SK-N-SH (cell line): Measurements from ENCODE around the gene COL26A1. TPM values are rescaled to one million over a fixed set of nuclear protein-coding genes. Genes with fewer than 3 reads are reported as not detected.

ENCODE experiments used
- CTCF ChIA-PET: fragments of 300-600, 350-600 bp; formaldehyde crosslinking; extraction: SDS; loops from one replicate; lab custom pipeline; 2021; lab: Yijun Ruan, JAX
- POLR2A ChIA-PET: fragments of 350-600 bp; sonication (Branson Sonifier 250); formaldehyde crosslinking; extraction: SDS; loops from one replicate; lab custom pipeline; 2020; ENCODE audit warnings: antibody characterized with exemption, inconsistent platforms; lab: Yijun Ruan, JAX
- DNase-seq: peaks from one replicate; pipeline ENCODE4 v3.0.0; 2012
- H2AFZ ChIP-seq: fragments of 200-600 bp; sonication (generic); 2 replicates; pipeline ENCODE4 v1.8.1; 2016; ENCODE audit warnings: antibody characterized with exemption, mild to moderate bottlenecking, low read depth
- H3F3A ChIP-seq: fragments of 200-600 bp; sonication (generic); replicated peaks from 2 replicates; pipeline ENCODE3; 2016; ENCODE audit warnings: antibody characterized with exemption, mild to moderate bottlenecking; ENCODE audit not compliant: insufficient read depth
- H3K27ac ChIP-seq, 2 experiments: fragments of 200-500 bp in 1 of 2; fragments of 200-600 bp in 1 of 2; sonication (Bioruptor generic) in 1 of 2; sonication (generic), shearing (Covaris generic) in 1 of 2; 2 replicates each; pipeline versions ENCODE4 v1.5.1 to v1.6.1; 2014 to 2016; ENCODE audit warnings: low read depth in 2 of 2, inconsistent platforms in 1 of 2, low read length in 1 of 2, mild to moderate bottlenecking in 1 of 2, mixed read lengths in 1 of 2
- H3K27me3 ChIP-seq: fragments of 200-600 bp; sonication (generic), shearing (Covaris generic); 2 replicates; pipeline ENCODE4 v1.6.1; 2016; ENCODE audit warnings: mixed run types; ENCODE audit not compliant: insufficient read depth
- H3K36me3 ChIP-seq, 2 experiments: fragments of 200-500 bp in 1 of 2; fragments of 200-600 bp in 1 of 2; sonication (Bioruptor generic) in 1 of 2; sonication (generic) in 1 of 2; replicated peaks in 1 of 2; 2 replicates each; pipeline versions ENCODE3 to v1.5.1; 2014 to 2016; ENCODE audit warnings: low read length in 1 of 2, mild to moderate bottlenecking in 1 of 2; ENCODE audit not compliant: insufficient read depth in 2 of 2, control insufficient read depth in 1 of 2
- H3K4me1 ChIP-seq, 2 experiments: fragments of 200-500 bp in 1 of 2; fragments of 200-600 bp in 1 of 2; sonication (Bioruptor generic) in 1 of 2; sonication (generic), shearing (Covaris generic) in 1 of 2; 2 replicates each; pipeline versions ENCODE4 v1.5.1 to v1.6.1; 2014 to 2016; ENCODE audit warnings: low read depth in 1 of 2, low read length in 1 of 2, mixed run types in 1 of 2; ENCODE audit not compliant: insufficient read depth in 2 of 2, control insufficient read depth in 1 of 2
- H3K4me2 ChIP-seq: fragments of 200-600 bp; sonication (generic), shearing (Covaris generic); 2 replicates; pipeline ENCODE4 v1.6.1; 2017; ENCODE audit warnings: mixed run types
- H3K4me3 ChIP-seq, 2 experiments: fragments of 200-500 bp in 1 of 2; fragments of 200-600 bp in 1 of 2; sonication (Bioruptor generic) in 1 of 2; sonication (generic), shearing (Covaris generic) in 1 of 2; 2 replicates each; pipeline versions ENCODE4 v1.5.1 to v1.8.1; 2014 to 2016; ENCODE audit warnings: low read depth in 2 of 2, inconsistent platforms in 1 of 2, low read length in 1 of 2, mild to moderate bottlenecking in 1 of 2, mixed read lengths in 1 of 2, moderate library complexity in 1 of 2
- H3K79me2 ChIP-seq: fragments of 200-600 bp; sonication (generic); 2 replicates; pipeline ENCODE4 v1.8.1; 2017; ENCODE audit warnings: mild to moderate bottlenecking; ENCODE audit not compliant: insufficient read depth
- H3K9ac ChIP-seq: fragments of 200-600 bp; sonication (generic); 2 replicates; pipeline ENCODE4 v1.6.1; 2017; ENCODE audit warnings: mixed run types
- H3K9me2 ChIP-seq: fragments of 200-600 bp; sonication (generic); 2 replicates; pipeline ENCODE4 v1.6.1; 2017; ENCODE audit warnings: mixed run types
- H3K9me3 ChIP-seq: fragments of 200-600 bp; sonication (generic); 2 replicates; pipeline ENCODE4 v1.6.1; 2017; ENCODE audit warnings: mixed run types, mild to moderate bottlenecking, moderate library complexity
- H4K20me1 ChIP-seq: fragments of 200-600 bp; sonication (generic); 2 replicates; pipeline ENCODE4 v1.6.1; 2017; ENCODE audit warnings: mild to moderate bottlenecking, mixed run types; ENCODE audit not compliant: insufficient read depth
- CHD2 ChIP-seq: fragments of 150-350 bp; IDR thresholded peaks from 2 replicates; pipeline ENCODE4 v1.6.1; 2018; ENCODE audit warnings: low read length; ENCODE audit not compliant: partially characterized antibody
- ELF1 ChIP-seq: IDR thresholded peaks from 2 replicates; pipeline ENCODE4 v1.4.0; 2012
- FOSL2 ChIP-seq: IDR thresholded peaks from 2 replicates; pipeline ENCODE4 v1.4.0; 2012; ENCODE audit warnings: low read depth, mild to moderate bottlenecking, moderate library complexity, borderline replicate concordance
- FOXJ3 ChIP-seq: sonication (generic); formaldehyde crosslinking; IDR thresholded peaks from 2 replicates; pipeline ENCODE4 v1.5.1; 2020; ENCODE audit warnings: mild to moderate bottlenecking, missing genetic modification reagents
- GABPA ChIP-seq: IDR thresholded peaks from 2 replicates; pipeline ENCODE4 v1.4.0; 2012; ENCODE audit warnings: low read depth, mild to moderate bottlenecking
- GATA2 ChIP-seq: sonication (generic); formaldehyde crosslinking; IDR thresholded peaks from 2 replicates; pipeline ENCODE4 v1.5.0; 2020; ENCODE audit warnings: mild to moderate bottlenecking, missing genetic modification reagents
- JUND ChIP-seq: IDR thresholded peaks from 2 replicates; pipeline ENCODE4 v1.4.0; 2012
- MXI1 ChIP-seq: IDR thresholded peaks from 2 replicates; pipeline ENCODE4 v1.6.1; 2012; ENCODE audit warnings: mild to moderate bottlenecking, low read depth, low read length, improper control_type of control experiment
- NFIC ChIP-seq: IDR thresholded peaks from 2 replicates; pipeline ENCODE4 v1.4.0; 2012; ENCODE audit warnings: borderline replicate concordance
- POLR2AphosphoS5 ChIP-seq: IDR thresholded peaks from 2 replicates; pipeline ENCODE4 v1.6.1; 2012; ENCODE audit warnings: low read depth, low read length
- RAD21 ChIP-seq: IDR thresholded peaks from 2 replicates; pipeline ENCODE4 v1.6.1; 2012; ENCODE audit warnings: mild to moderate bottlenecking, low read length
- RFX5 ChIP-seq: IDR thresholded peaks from 2 replicates; pipeline ENCODE4 v1.6.1; 2012; ENCODE audit warnings: mild to moderate bottlenecking, improper control_type of control experiment, low read length
- SMC3 ChIP-seq: IDR thresholded peaks from 2 replicates; pipeline ENCODE4 v1.6.1; 2012; ENCODE audit warnings: low read depth, low read length, improper control_type of control experiment
- TAF1 ChIP-seq: IDR thresholded peaks from 2 replicates; pipeline ENCODE4 v1.6.1; 2012; ENCODE audit warnings: low read depth, mild to moderate bottlenecking, low read length, moderate library complexity, borderline replicate concordance
- TEAD4 ChIP-seq: IDR thresholded peaks from 2 replicates; pipeline ENCODE4 v1.4.0; 2012; ENCODE audit warnings: mild to moderate bottlenecking, borderline replicate concordance; ENCODE audit not compliant: insufficient read depth
- YY1 ChIP-seq: IDR thresholded peaks from 2 replicates; pipeline ENCODE4 v1.4.0; 2012; ENCODE audit warnings: low read depth, mild to moderate bottlenecking
- whole genome bisulfite sequencing: methylation state at CpG from one replicate; pipeline ENCODE4 v1.1.6; 2017; ENCODE audit warnings: low lambda C conversion rate; 5-methylcytosine and 5-hydroxymethylcytosine counted together
- polyA plus RNA-seq, 3 experiments: library from polyadenylated mRNA; depleted of rRNA; stranded (reverse); fragments of >200 nt; gene quantifications; 2 replicates each; pipeline ENCODE4 v1.2.3, GENCODE V29; 2012
- TF ChIP-seq, protein P1 (sequence below): fragments of 150-350 bp; IDR thresholded peaks from 2 replicates; pipeline ENCODE4 v1.6.1; 2017; ENCODE audit warnings: antibody characterized with exemption, low read length, low read depth, borderline replicate concordance
- TF ChIP-seq, protein P2 (sequence below): fragments of 200-600 bp; sonication (generic); IDR thresholded peaks from 2 replicates; pipeline ENCODE4 v1.6.1; 2017; ENCODE audit warnings: antibody characterized with exemption, mild to moderate bottlenecking, moderate library complexity

The COL26A1 gene
- polyA plus RNA-seq, 1 of the 3 experiments (the other 2 are of a cell fraction): 0.05 TPM

DNA sequence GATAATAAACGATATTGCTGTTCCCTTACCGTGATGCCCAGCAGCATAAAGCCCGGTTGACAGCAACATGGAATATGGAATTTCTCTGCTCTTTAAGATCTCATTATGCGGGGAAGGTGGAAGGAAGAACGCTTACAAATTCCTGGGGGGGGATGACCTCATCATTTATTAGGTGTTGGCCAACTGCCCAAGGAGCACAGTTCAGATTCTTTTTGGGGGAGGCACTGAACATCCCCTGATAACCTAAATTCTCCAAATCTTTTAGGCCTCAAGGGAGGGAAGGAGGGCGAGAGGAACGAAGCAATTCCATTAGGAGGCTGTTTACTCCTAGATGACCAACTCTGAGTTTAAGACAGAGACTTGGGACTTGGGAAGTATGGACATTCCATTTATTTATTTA, 5.2 kb upstream of the COL26A1 start:
- CTCF ChIA-PET: interaction anchor here (3.8 kb wide), 1 partner anchor 150 kb away, joined by 22 read pairs; no protein-coding TSS in a partner anchor
- Histone ChIP-seq H3K27me3 (peaks cover 17% of the 10 kb centered on the region), H3K9ac (no peak overlapping the region), H4K20me1 (no peaks in the 10 kb centered on the region), H3K27ac (no peak overlapping the region), H3K4me2 (no peak overlapping the region), H2AFZ (no peak overlapping the region), H3K79me2 (no peaks in the 10 kb centered on the region), H3F3A (no peaks in the 10 kb centered on the region), H3K4me3 (no peak overlapping the region), H3K9me3 (no peaks in the 10 kb centered on the region), H3K36me3 (no peaks in the 10 kb centered on the region), H3K9me2 (no peaks in the 10 kb centered on the region), H3K4me1 (peaks cover 0 to 2% of the 10 kb centered on the region in 2 experiments; a peak in 1 of 4 replicates)
- DNase-seq: no peak
- TF ChIP-seq GABPA (no peak), FOXJ3 (CRISPR knock-in tag) (no peak), RAD21 (no peak), TEAD4 (no peak), JUND (no peak), FOSL2 (no peak), POLR2AphosphoS5 (no peak), MXI1 (no peak), RFX5 (no peak), CHD2 (no peak), TAF1 (no peak), SMC3 (no peak), YY1 (no peak), ELF1 (no peak), GATA2 (no peak), NFIC (no peak)
- TF ChIP-seq, protein P1, sequence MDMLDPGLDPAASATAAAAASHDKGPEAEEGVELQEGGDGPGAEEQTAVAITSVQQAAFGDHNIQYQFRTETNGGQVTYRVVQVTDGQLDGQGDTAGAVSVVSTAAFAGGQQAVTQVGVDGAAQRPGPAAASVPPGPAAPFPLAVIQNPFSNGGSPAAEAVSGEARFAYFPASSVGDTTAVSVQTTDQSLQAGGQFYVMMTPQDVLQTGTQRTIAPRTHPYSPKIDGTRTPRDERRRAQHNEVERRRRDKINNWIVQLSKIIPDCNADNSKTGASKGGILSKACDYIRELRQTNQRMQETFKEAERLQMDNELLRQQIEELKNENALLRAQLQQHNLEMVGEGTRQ: no peak
- TF ChIP-seq, protein P2, sequence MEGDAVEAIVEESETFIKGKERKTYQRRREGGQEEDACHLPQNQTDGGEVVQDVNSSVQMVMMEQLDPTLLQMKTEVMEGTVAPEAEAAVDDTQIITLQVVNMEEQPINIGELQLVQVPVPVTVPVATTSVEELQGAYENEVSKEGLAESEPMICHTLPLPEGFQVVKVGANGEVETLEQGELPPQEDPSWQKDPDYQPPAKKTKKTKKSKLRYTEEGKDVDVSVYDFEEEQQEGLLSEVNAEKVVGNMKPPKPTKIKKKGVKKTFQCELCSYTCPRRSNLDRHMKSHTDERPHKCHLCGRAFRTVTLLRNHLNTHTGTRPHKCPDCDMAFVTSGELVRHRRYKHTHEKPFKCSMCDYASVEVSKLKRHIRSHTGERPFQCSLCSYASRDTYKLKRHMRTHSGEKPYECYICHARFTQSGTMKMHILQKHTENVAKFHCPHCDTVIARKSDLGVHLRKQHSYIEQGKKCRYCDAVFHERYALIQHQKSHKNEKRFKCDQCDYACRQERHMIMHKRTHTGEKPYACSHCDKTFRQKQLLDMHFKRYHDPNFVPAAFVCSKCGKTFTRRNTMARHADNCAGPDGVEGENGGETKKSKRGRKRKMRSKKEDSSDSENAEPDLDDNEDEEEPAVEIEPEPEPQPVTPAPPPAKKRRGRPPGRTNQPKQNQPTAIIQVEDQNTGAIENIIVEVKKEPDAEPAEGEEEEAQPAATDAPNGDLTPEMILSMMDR: no peak
- POLR2A ChIA-PET: interaction anchor here (0.6 kb wide), 1 partner anchor 84 kb away, joined by 3 read pairs; no protein-coding TSS in a partner anchor
- 69% methylated on average over 7 of the region's 7 CpGs for WGBS
